Esophagus squamous epithelium (tissue), 4 donors: ENCODE data around the gene DDX20.

ENCODE experiments used
- CTCF ChIP-seq, 6 experiments: fragments of 450-650 bp in 4 of 6; fragments of 200-600 bp in 2 of 6; sonication (generic) in 2 of 6; IDR thresholded peaks; one replicate each; pipeline ENCODE4 v1.5.1; 2016 to 2019; ENCODE audit warnings: antibody characterized with exemption in 6 of 6, mild to moderate bottlenecking in 4 of 6, moderate library complexity in 4 of 6
- POLR2A ChIP-seq, 4 donors: fragments of 450-650 bp; IDR thresholded peaks; one replicate each; pipeline ENCODE4 v1.6.1; 2017; ENCODE audit warnings: antibody characterized with exemption in 4 of 4, mild to moderate bottlenecking in 4 of 4, moderate library complexity in 3 of 4

DNA sequence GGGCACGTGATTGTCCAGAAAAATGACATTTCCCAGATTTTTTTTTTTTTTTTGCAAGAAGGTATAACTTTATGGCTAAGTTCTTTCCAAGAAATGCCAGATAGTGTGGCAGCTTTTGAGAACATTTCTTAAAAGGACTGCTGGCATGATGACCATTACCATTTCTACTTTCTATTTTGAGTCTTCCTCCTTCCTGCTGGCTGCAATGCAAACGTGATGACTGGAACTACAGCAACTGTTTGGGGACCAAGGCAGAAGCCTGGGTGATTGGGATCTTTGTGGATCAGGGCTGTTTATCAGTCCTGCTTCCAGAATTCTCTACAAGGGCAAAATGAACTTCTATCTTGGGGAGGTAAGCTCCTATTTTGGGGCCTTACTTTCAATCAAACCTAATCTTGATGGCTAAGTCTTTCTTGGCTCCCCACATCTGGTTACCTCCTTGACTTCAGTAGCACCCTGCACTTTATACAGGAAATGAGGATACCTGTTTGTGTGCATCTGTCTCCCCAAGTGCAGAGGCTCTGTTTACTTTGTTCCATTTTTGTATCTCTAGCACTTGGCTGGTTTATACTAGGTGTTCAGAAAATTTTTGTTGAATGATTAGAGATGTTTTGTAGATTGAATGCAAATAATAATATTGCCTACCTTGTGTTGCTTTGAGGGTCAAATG lies 3.7 kb upstream of the DDX20 start:
- TF ChIP-seq CTCF (IDR thresholded peaks at IDR 0.05) (no peak), POLR2A (IDR thresholded peaks at IDR 0.05) (no peak)
